Lung (tissue), 12 donors: ENCODE results near the gene CIART. TPM values are rescaled to one million over a fixed set of nuclear protein-coding genes. Genes with fewer than 3 reads are reported as not detected.

Experiments
- ATAC-seq: fragments of 200-7000 bp; cut with Tn5 transposase; one replicate; pipeline ENCODE4 v1.9.1; 2020; ENCODE audit warnings: moderate number of reproducible peaks; ENCODE audit not compliant: insufficient read depth, low FRiP score
- DNase-seq, 3 donors: peaks; one replicate each; pipeline ENCODE4 v3.0.0-alpha.2; 2013 to 2017
- H3K27ac ChIP-seq, 2 donors: one replicate each; pipeline ENCODE4 v1.5.1; 2013; ENCODE audit warnings: mild to moderate bottlenecking in 2 of 2, moderate library complexity in 2 of 2, control low read depth in 1 of 2, inconsistent platforms in 1 of 2, low read depth in 1 of 2, low read length in 1 of 2
- H3K27me3 ChIP-seq, 3 donors: one replicate each; pipeline ENCODE4 v1.5.1; 2013; ENCODE audit warnings: low read length in 2 of 3; ENCODE audit not compliant: control insufficient read depth in 3 of 3, insufficient read depth in 3 of 3
- H3K36me3 ChIP-seq, 4 donors: one replicate each; pipeline ENCODE4 v1.5.1; 2013; ENCODE audit warnings: low read length in 4 of 4, mild to moderate bottlenecking in 1 of 4, moderate library complexity in 1 of 4; ENCODE audit not compliant: control insufficient read depth in 4 of 4, insufficient read depth in 4 of 4
- H3K4me1 ChIP-seq, 5 donors: one replicate each; pipeline ENCODE4 v1.5.1; 2013; ENCODE audit warnings: low read length in 5 of 5, mild to moderate bottlenecking in 2 of 5, moderate library complexity in 1 of 5; ENCODE audit not compliant: control insufficient read depth in 5 of 5, insufficient read depth in 5 of 5
- H3K4me3 ChIP-seq: one replicate; pipeline ENCODE4 v1.5.1; 2013; ENCODE audit warnings: mild to moderate bottlenecking, control low read depth, moderate library complexity
- H3K9ac ChIP-seq, 2 donors: one replicate each; pipeline ENCODE4 v1.5.1; 2013; ENCODE audit warnings: low read length in 2 of 2, control low read depth in 1 of 2; ENCODE audit not compliant: insufficient read depth in 1 of 2
- H3K9me3 ChIP-seq, 4 donors: one replicate each; pipeline ENCODE4 v1.5.1; 2013; ENCODE audit warnings: low read length in 3 of 4, mild to moderate bottlenecking in 1 of 4, moderate library complexity in 1 of 4; ENCODE audit not compliant: control insufficient read depth in 4 of 4, insufficient read depth in 3 of 4
- WGBS, 2 donors: extraction: QIAGEN DNeasy Blood & Tissue Kit; methylation state at CpG; one replicate each; pipeline ENCODE4 v1.1.7; 2013; 5-methylcytosine and 5-hydroxymethylcytosine counted together
- polyA plus RNA-seq, 2 donors: library from polyadenylated mRNA; stranded (reverse); fragments of 200-250 nt; gene quantifications; one replicate each; pipeline ENCODE4 v1.2.1, GENCODE V29; 2013
- total RNA-seq, 2 donors: library from RNA; depleted of rRNA in 1 of 2; stranded (reverse); fragments of >200 nt in 1 of 2; gene quantifications; one replicate each; pipeline ENCODE4 v1.2.1, GENCODE V29; 2014 to 2021
- TF ChIP-seq, protein P1 (sequence below): IDR thresholded peaks from 2 replicates; pipeline ENCODE4 v1.5.1; 2012; ENCODE audit warnings: mild to moderate bottlenecking; ENCODE audit errors: control extremely low read depth, extremely low read depth
- donor health status: control.
- donor health status: control.
- donor health status: Bipolar disorder and iron deficiency.
- donor health status: healthy.
- donor health status: DM: yes; HTN: yes; CAD: no.

CIART gene
- total and polyA plus RNA-seq, 4 donors, result 1.3 to 8.0 (median 4.9) TPM

DNA sequence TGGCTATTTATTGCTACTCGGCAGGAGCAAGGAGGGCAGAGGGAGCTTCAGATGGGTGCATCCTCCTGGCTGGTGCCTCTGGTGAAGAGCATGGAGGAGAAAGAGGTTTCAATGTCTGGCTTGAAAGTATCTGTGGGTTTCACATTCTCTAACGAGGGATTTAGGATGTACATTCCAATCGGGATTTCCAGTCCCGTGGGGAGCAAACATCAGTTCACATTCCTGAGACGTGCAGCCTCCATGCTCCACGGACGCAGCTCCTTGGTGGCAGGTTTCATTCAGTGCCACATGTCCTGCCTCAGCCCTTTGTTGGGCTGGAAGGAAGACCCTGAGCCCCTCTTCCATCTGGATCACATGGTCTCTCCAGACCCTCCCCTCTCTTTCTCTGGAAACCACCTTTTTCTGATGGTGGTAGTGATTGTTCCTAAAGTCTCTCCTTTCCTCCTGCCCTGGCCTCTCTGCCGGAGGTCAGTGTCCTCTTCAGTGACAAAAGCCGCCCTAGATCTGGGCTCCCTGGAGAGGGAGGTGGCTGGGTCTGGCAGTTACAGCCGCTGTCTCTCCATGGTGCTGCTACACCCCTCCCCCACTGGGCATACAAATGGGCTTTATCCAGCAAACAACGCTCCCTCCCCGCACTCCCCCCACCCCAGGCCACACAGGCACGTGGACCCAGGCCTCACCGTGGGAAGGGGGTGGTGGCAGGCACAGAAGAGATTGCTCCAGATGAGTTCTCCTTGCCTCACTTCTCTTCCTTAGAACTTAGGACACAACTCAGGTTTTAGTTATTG, 25.6 kb upstream of the CIART start:
- 19 to 35% methylated on average over 14 of the region's 14 CpGs for WGBS, 2 donors
- DNase-seq (peak; percentile 43 to 47 (median 44)), ATAC-seq (no peak)
- H3K27me3 ChIP-seq, result no peaks in the 10 kb centered on the region
- no peak overlapping the region for H3K4me3 ChIP-seq
- no peaks in the 10 kb centered on the region for H3K36me3 ChIP-seq
- no peaks in the 10 kb centered on the region for H3K9me3 ChIP-seq
- H3K27ac ChIP-seq, result peak overlapping the region in 1 of 2 donors; percentile 17
- H3K9ac ChIP-seq, result peak overlapping the region in 1 of 2 donors; percentile 26
- TF ChIP-seq, protein P1, sequence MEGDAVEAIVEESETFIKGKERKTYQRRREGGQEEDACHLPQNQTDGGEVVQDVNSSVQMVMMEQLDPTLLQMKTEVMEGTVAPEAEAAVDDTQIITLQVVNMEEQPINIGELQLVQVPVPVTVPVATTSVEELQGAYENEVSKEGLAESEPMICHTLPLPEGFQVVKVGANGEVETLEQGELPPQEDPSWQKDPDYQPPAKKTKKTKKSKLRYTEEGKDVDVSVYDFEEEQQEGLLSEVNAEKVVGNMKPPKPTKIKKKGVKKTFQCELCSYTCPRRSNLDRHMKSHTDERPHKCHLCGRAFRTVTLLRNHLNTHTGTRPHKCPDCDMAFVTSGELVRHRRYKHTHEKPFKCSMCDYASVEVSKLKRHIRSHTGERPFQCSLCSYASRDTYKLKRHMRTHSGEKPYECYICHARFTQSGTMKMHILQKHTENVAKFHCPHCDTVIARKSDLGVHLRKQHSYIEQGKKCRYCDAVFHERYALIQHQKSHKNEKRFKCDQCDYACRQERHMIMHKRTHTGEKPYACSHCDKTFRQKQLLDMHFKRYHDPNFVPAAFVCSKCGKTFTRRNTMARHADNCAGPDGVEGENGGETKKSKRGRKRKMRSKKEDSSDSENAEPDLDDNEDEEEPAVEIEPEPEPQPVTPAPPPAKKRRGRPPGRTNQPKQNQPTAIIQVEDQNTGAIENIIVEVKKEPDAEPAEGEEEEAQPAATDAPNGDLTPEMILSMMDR, result no peak
- peaks cover 0 to 49% (median 1%) of the 10 kb centered on the region in 5 donors for H3K4me1 ChIP-seq

DNA sequence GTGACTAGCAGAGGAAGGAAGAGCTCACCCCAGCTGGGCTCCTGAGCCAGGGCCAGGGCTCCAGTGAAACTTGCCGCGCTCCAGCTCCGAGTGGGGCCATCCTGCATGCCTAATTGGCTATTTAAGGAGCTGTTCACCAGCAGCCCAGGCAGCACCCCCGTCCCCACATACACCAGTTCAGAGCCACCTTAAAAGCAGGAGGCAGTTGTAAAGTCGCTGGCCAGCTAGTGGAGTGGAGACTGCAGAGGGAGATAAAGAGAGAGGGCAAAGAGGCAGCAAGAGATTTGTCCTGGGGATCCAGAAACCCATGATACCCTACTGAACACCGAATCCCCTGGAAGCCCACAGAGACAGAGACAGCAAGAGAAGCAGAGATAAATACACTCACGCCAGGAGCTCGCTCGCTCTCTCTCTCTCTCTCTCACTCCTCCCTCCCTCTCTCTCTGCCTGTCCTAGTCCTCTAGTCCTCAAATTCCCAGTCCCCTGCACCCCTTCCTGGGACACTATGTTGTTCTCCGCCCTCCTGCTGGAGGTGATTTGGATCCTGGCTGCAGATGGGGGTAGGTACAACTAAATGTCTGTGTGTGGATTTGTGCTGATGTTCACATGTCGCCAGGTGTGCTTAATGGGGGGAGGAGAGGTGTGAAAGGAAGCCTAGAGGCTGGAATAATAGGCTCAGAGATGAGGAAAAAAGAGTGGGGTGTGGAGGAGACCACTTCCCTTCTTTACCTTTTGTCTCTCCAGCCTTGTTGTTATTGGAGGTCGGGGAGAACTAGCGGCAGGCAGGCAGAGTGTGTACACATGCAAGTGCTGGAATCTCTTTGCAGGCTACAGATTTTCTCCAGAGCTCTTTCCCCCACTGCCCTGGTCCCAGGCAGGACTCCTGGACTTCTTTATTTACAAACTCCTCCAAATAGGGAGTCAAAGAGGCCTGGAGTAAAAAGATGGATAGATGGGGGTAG, 24.4 kb upstream of the CIART start, which contains the start of gene CA14:
CA14 (plus strand) TSS at position 151 of the 962 bp plus-strand sequence; CDS start at position 506, 355 bp downstream.
- 40 to 51% methylated on average over 13 of the region's 13 CpGs for WGBS, 2 donors
- Histone ChIP-seq H3K36me3 (no peaks in the 10 kb centered on the region), H3K9me3 (no peaks in the 10 kb centered on the region), H3K4me1 (peaks cover 0 to 49% (median 1%) of the 10 kb centered on the region in 5 donors), H3K9ac (peak within 1 kb of the TSS in 1 of 2 donors; percentile 10), H3K27ac (peak within 1 kb of the TSS in 1 of 2 donors; percentile 17), H3K27me3 (no peaks in the 10 kb centered on the region), H3K4me3 (no peak within 1 kb of the TSS)
- ATAC-seq (no peak), DNase-seq (peak in 2 of 3 donors; percentile 21 to 25)
- TF ChIP-seq, protein P1, result no peak

GRCh38 chr1:150259217-150259616, 23.1 kb upstream of the CIART start:
- Histone ChIP-seq H3K27ac (peak overlapping the region in 1 of 2 donors; percentile 32), H3K4me3 (no peak overlapping the region), H3K36me3 (no peaks in the 10 kb centered on the region), H3K9me3 (no peaks in the 10 kb centered on the region), H3K27me3 (no peaks in the 10 kb centered on the region), H3K9ac (no peak overlapping the region), H3K4me1 (peaks cover 0 to 49% (median 1%) of the 10 kb centered on the region in 5 donors)
- ATAC-seq, result no peak
- TF ChIP-seq, protein P1, result no peak
- DNase-seq, result peak in 1 of 3 donors; percentile 38
- 56 to 71% methylated on average over 4 of the region's 4 CpGs for WGBS, 2 donors
